ENCODE data around the gene PSORS1C2.

DNA sequence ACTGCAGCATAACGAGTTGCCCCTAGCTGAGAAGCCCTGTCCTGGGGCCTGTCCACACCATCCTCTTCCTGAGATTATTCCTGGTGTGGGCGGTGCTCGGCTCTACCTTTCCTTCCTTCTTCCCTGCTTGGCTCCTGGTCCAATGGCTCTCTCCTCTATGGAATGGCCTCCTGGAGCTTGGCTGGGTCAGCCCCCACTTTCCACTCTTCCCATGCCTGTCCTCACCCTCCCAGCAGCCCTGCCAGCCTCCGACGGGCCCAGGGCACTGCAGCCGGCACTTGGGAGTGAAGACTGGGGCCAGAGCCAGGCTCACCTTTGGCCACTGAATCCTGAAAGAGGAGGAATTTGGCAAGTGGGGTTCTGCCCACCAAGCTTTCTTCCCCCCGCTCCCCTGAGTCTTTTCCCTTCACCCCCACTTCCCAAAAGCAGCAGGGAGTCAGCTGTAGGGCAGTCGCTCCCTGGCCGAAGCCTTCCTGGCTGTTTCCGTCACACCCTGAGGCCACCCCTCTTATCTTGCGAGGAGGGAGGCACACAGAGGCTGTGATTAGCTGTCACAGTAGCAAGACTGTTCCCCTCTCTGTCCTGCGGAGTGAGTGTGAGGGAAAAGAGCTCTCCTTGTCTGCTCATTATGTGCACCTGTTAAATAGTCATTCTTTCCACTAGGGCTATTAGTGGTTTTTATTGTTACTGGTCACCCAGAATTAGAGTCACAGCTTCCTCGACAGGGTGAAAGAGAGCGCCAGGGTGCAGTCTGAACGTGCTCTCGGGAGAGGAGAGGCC, 12.3 kb downstream of the PSORS1C2 start:
- TF ChIP-seq POLR2A (IDR thresholded peaks at IDR 0.05), result no peak
- TF ChIP-seq, protein P1, sequence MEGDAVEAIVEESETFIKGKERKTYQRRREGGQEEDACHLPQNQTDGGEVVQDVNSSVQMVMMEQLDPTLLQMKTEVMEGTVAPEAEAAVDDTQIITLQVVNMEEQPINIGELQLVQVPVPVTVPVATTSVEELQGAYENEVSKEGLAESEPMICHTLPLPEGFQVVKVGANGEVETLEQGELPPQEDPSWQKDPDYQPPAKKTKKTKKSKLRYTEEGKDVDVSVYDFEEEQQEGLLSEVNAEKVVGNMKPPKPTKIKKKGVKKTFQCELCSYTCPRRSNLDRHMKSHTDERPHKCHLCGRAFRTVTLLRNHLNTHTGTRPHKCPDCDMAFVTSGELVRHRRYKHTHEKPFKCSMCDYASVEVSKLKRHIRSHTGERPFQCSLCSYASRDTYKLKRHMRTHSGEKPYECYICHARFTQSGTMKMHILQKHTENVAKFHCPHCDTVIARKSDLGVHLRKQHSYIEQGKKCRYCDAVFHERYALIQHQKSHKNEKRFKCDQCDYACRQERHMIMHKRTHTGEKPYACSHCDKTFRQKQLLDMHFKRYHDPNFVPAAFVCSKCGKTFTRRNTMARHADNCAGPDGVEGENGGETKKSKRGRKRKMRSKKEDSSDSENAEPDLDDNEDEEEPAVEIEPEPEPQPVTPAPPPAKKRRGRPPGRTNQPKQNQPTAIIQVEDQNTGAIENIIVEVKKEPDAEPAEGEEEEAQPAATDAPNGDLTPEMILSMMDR (IDR thresholded peaks at IDR 0.05), result no peak

All from ovary (tissue), 3 donors.